MM.1S (cell line): ENCODE measurements around the gene TMEM245.

Experiments used
- CTCF ChIP-seq: fragments of 300-600 bp; sonication (generic); IDR thresholded peaks from 2 replicates; pipeline ENCODE4 v1.5.1; 2016; ENCODE audit warnings: antibody characterized with exemption, low read length, mixed read lengths
- EZH2 ChIP-seq: fragments of 300-600 bp; sonication (generic); optimal IDR thresholded peaks from 2 replicates; pipeline ENCODE3; 2017; ENCODE audit warnings: low read depth, mild to moderate bottlenecking, antibody characterized with exemption, low read length, mixed read lengths

- TF ChIP-seq CTCF: no peak
- TF ChIP-seq EZH2: no peak
These were observed 43.4 kb upstream of the TMEM245 start for GRCh38 chr9:109163194-109163593.
